Left forelimb (tissue), 1 donor: ENCODE data around the gene CLSTN2.

Experiments used
- DNase-seq: peaks from one replicate; pipeline ENCODE4 v3.0.0-alpha.2; 2018; ENCODE audit warnings: low spot score

Gene CLSTN2

GRCh38 chr3:140238646-140239314, 303.8 kb downstream of the CLSTN2 start:
- no peak for DNase-seq

GRCh38 chr3:140242818-140243276, 307.9 kb downstream of the CLSTN2 start:
- DNase-seq: no peak

GRCh38 chr3:140243575-140243974, 308.6 kb downstream of the CLSTN2 start:
- no peak for DNase-seq

- DNase-seq: no peak
These were observed 309.9 kb downstream of the CLSTN2 start for GRCh38 chr3:140244893-140245292.

- DNase-seq: no peak
These were observed 311.6 kb downstream of the CLSTN2 start for GRCh38 chr3:140246578-140246977.

GRCh38 chr3:140247775-140248174, 312.8 kb downstream of the CLSTN2 start:
- no peak for DNase-seq

GRCh38 chr3:140249188-140249587, 314.2 kb downstream of the CLSTN2 start:
- no peak for DNase-seq

- no peak for DNase-seq
These were observed 315.2 kb downstream of the CLSTN2 start for GRCh38 chr3:140250010-140250855.

GRCh38 chr3:140250945-140251344, 316.0 kb downstream of the CLSTN2 start:
- no peak for DNase-seq

GRCh38 chr3:140251678-140252077, 316.7 kb downstream of the CLSTN2 start:
- no peak for DNase-seq

GRCh38 chr3:140252812-140253656, 318.0 kb downstream of the CLSTN2 start:
- no peak for DNase-seq

GRCh38 chr3:140258222-140258724, 323.3 kb downstream of the CLSTN2 start:
- DNase-seq: no peak

GRCh38 chr3:140265302-140265701, 330.3 kb downstream of the CLSTN2 start:
- no peak for DNase-seq

GRCh38 chr3:140268103-140268502, 333.1 kb downstream of the CLSTN2 start:
- no peak for DNase-seq

- no peak for DNase-seq
These were observed 333.6 kb downstream of the CLSTN2 start for GRCh38 chr3:140268610-140269009.

GRCh38 chr3:140270329-140270728, 335.3 kb downstream of the CLSTN2 start:
- no peak for DNase-seq

- no peak for DNase-seq
These were observed 338.7 kb downstream of the CLSTN2 start for GRCh38 chr3:140273542-140274195.

GRCh38 chr3:140274429-140274828, 339.4 kb downstream of the CLSTN2 start:
- DNase-seq: no peak

GRCh38 chr3:140276703-140277102, 341.7 kb downstream of the CLSTN2 start:
- no peak for DNase-seq

GRCh38 chr3:140277886-140278285, 342.9 kb downstream of the CLSTN2 start:
- DNase-seq: no peak

- DNase-seq: no peak
These were observed 349.4 kb downstream of the CLSTN2 start for GRCh38 chr3:140284372-140284771.

- DNase-seq: no peak
These were observed 350.4 kb downstream of the CLSTN2 start for GRCh38 chr3:140285380-140285779.
